ENCODE measurements around the gene NRP2.

NRP2 gene

GRCh38 chr2:205659922-205660321 lies 22.4 kb upstream of the NRP2 start:
- Histone ChIP-seq H3K4me3 (no peak overlapping the region), H3K27ac (no peak overlapping the region)
- DNase-seq (ENCODE audit: low spot score): no peak
- TF ChIP-seq CTCF (IDR thresholded peaks at IDR 0.05): no peak

- Histone ChIP-seq H3K4me3 (no peak overlapping the region), H3K27ac (peak overlapping the region in 1 of 2 donors; percentile 30)
- no peak for DNase-seq (ENCODE audit: low spot score)
- TF ChIP-seq CTCF (IDR thresholded peaks at IDR 0.05): no peak
Observed at GRCh38 chr2:205660521-205661124, 21.7 kb upstream of the NRP2 start.

GRCh38 chr2:205661281-205661680 lies 21.0 kb upstream of the NRP2 start:
- no peak overlapping the region for H3K27ac ChIP-seq
- TF ChIP-seq CTCF (IDR thresholded peaks at IDR 0.05): no peak
- no peak for DNase-seq (ENCODE audit: low spot score)
- H3K4me3 ChIP-seq: no peak overlapping the region

- TF ChIP-seq CTCF (IDR thresholded peaks at IDR 0.05): no peak
- no peak overlapping the region for H3K27ac ChIP-seq
- no peak overlapping the region for H3K4me3 ChIP-seq
- DNase-seq (ENCODE audit: low spot score): no peak
Observed at GRCh38 chr2:205662206-205662965, 19.9 kb upstream of the NRP2 start.

- TF ChIP-seq CTCF (IDR thresholded peaks at IDR 0.05): no peak
- no peak for DNase-seq (ENCODE audit: low spot score)
Observed at GRCh38 chr2:205665791-205666190, 16.5 kb upstream of the NRP2 start.

GRCh38 chr2:205670292-205670691 lies 12.0 kb upstream of the NRP2 start:
- Histone ChIP-seq H3K4me3 (no peak overlapping the region), H3K27ac (no peak overlapping the region)
- no peak for TF ChIP-seq CTCF (IDR thresholded peaks at IDR 0.05)
- no peak for DNase-seq (ENCODE audit: low spot score)

More at GRCh38 chr2:205665791-205666190, 16.5 kb upstream of the NRP2 start:
- H3K27ac ChIP-seq: no peak overlapping the region
- no peak overlapping the region for H3K4me3 ChIP-seq

- H3K4me3 ChIP-seq: no peak overlapping the region
- no peak for TF ChIP-seq CTCF (IDR thresholded peaks at IDR 0.05)
- H3K27ac ChIP-seq: no peak overlapping the region
- DNase-seq (ENCODE audit: low spot score): no peak
Observed at GRCh38 chr2:205673312-205673711, 9.0 kb upstream of the NRP2 start.
